Measurements from ENCODE around the gene NAGPA. TPM values are rescaled to one million over a fixed set of nuclear protein-coding genes. Genes with fewer than 3 reads are reported as not detected.

Gene NAGPA
- total and polyA plus RNA-seq, 2 of the 13 experiments (the other 11 are each of a cell fraction or from before 2014, with no cell fraction given) = 27.1 to 60.3 TPM

DNA sequence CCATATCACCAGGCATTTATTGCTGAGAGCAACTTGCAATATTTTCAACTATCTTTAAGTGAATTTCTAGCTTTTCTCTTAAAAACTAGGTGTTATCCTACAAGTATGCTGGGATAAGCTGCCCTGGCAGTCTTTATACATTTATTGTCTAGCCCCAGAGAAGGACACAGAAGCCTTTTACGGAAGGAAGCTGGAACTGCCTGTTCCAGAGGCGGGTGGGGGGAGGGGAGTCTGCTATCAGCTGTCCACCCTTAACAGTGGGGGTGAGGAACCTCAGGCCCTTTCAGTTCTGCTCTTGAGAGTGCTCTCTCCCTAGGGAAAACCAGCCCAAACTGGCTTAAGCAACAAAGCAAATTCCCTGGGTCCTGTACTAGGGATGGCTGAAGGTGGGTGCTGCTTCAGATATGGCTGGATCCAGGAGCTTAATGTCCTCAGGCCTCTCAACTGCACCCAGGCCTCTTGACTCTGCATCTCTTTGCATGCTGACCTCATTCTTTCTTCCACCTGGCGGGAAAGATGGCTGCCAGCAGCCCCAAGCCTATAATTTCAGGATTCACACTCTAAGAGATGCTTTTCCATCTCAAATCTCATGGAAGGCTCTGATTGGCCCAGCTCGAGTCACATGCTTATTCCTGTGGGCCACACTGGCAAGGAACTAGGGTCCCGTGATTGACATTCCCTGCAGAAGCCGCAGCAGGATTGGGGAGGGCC, 16.6 kb downstream of the NAGPA start:
- no peaks in the 10 kb centered on the region for H3K9me3 ChIP-seq (ENCODE audit: low read length)
- TF ChIP-seq ZNF761 (CRISPR knock-in tag; conservative IDR thresholded peaks at IDR 0.05) (no peak), ZNF329 (CRISPR knock-in tag; IDR thresholded peaks at IDR 0.05; ENCODE audit: low read depth) (peak; percentile 97), ZNF30 (CRISPR knock-in tag; IDR thresholded peaks at IDR 0.05) (no peak)
- TF ChIP-seq, protein P1, sequence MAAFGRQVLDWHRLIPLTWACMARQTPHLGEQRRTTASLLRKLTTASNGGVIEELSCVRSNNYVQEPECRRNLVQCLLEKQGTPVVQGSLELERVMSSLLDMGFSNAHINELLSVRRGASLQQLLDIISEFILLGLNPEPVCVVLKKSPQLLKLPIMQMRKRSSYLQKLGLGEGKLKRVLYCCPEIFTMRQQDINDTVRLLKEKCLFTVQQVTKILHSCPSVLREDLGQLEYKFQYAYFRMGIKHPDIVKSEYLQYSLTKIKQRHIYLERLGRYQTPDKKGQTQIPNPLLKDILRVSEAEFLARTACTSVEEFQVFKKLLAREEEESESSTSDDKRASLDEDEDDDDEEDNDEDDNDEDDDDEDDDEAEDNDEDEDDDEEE (CRISPR knock-in tag; IDR thresholded peaks at IDR 0.05) = no peak
- CTCF ChIA-PET (ENCODE audit: low intra/inter-chr PET ratio, low total read pairs) = no interaction called here
- in situ Hi-C loops (cut with HindIII; ENCODE audit: extremely low pct_ligation_motif_present, low pct_unique_long_range_greater_than_20kb) = no loop called here
- peaks cover 0 to 44% of the 10 kb centered on the region in 2 experiments; a peak in 4 of 5 replicates for H3K27me3 ChIP-seq (ENCODE audit: control insufficient read depth in 1 of 2, insufficient read depth in 2 of 2, low read length in 2 of 2)
- H3K79me2 ChIP-seq (ENCODE audit: insufficient read depth, low read length) = no peaks in the 10 kb centered on the region
- intact Hi-C loops (cut with micrococcal nuclease; ENCODE audit: unreplicated experiment) = no loop called here
- no peak for DNase-seq (ENCODE audit: low spot score)
- no peak overlapping the region for H3K4me2 ChIP-seq (ENCODE audit: low read depth, low read length)
- BruUV-seq (replicated peaks) = no TSS peak
- H2AFZ ChIP-seq (ENCODE audit: low read length) = no peak overlapping the region
- no peak for ATAC-seq
- no peak overlapping the region for H3K27ac ChIP-seq (ENCODE audit: extremely low read length, insufficient read depth, low read length)
- H3K4me3 ChIP-seq (replicated peaks in 1 of 3; ENCODE audit: insufficient read depth in 1 of 3, low read depth in 2 of 3, low read length in 3 of 3) = no peak overlapping the region
- no peaks in the 10 kb centered on the region for H3K4me1 ChIP-seq (ENCODE audit: insufficient read depth, low read length)
- no peaks in the 10 kb centered on the region for H3K36me3 ChIP-seq (replicated peaks in 1 of 2; ENCODE audit: control insufficient read depth in 1 of 2, insufficient read depth in 2 of 2, low read length in 2 of 2)
- H3K9ac ChIP-seq (ENCODE audit: insufficient read depth, low read depth, low read length) = no peak overlapping the region
- WGBS (ENCODE audit: low lambda C conversion rate) = 9% methylated on average over 6 of the region's 6 CpGs
- H4K20me1 ChIP-seq (ENCODE audit: insufficient read depth, low read length) = no peaks in the 10 kb centered on the region
- FAIRE-seq = no peak
- POLR2A ChIA-PET = interaction anchor here (0.8 kb wide), 1 partner anchor 59 kb away, joined by 3 read pairs; the partner anchor contains the start of gene SEC14L5

DNA sequence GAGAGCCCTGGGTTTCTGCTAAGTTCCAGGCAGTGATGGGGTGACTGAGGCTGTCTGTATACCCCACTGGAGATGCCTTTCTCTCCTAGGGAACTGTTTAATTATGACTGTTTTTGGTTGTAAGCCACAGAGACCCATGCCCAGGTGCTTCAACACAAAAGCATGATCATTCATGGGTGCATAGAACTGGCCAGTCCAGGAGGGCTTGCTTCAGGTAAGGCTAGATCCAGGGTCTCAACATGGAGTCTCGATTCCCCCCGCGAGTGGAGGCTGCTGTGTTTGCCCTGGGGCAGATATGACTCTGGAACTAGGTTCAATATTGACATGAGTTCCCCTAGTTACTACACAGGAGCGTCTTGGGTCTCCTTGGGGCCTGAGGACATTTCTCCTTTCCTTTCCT, 17.8 kb downstream of the NAGPA start:
- peaks cover 5% of the 10 kb centered on the region; the same call in 1 of the 2 replicates for H3K4me1 ChIP-seq (ENCODE audit: insufficient read depth, low read length)
- intact Hi-C loops (cut with micrococcal nuclease; ENCODE audit: unreplicated experiment) (no loop called here), in situ Hi-C loops (cut with HindIII; ENCODE audit: extremely low pct_ligation_motif_present, low pct_unique_long_range_greater_than_20kb) (no loop called here)
- no TSS peak for BruUV-seq (replicated peaks)
- H3K79me2 ChIP-seq (ENCODE audit: insufficient read depth, low read length) = no peaks in the 10 kb centered on the region
- TF ChIP-seq SNRNP70 (IDR thresholded peaks at IDR 0.05; ENCODE audit: low read depth, low read length) = no peak
- peak; percentile 97 for TF ChIP-seq ZNF329 (CRISPR knock-in tag; IDR thresholded peaks at IDR 0.05; ENCODE audit: low read depth)
- no peak for TF ChIP-seq ZNF530 (CRISPR knock-in tag; IDR thresholded peaks at IDR 0.05; ENCODE audit: low read depth)
- TF ChIP-seq, protein P2, sequence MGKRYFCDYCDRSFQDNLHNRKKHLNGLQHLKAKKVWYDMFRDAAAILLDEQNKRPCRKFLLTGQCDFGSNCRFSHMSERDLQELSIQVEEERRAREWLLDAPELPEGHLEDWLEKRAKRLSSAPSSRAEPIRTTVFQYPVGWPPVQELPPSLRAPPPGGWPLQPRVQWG (CRISPR knock-in tag; IDR thresholded peaks at IDR 0.05; ENCODE audit: borderline replicate concordance, low read depth) = no peak
- TF ChIP-seq ZNF792 (CRISPR knock-in tag; IDR thresholded peaks at IDR 0.05) = no peak
- no peaks in the 10 kb centered on the region for H4K20me1 ChIP-seq (ENCODE audit: insufficient read depth, low read length)
- 10% methylated on average over 1 of the region's 4 CpGs for WGBS (ENCODE audit: low lambda C conversion rate)
- H3K27me3 ChIP-seq (ENCODE audit: control insufficient read depth in 1 of 2, insufficient read depth in 2 of 2, low read length in 2 of 2) = peaks cover 0 to 47% of the 10 kb centered on the region in 2 experiments; a peak in 4 of 5 replicates
- no peak overlapping the region for H3K4me3 ChIP-seq (replicated peaks in 1 of 3; ENCODE audit: insufficient read depth in 1 of 3, low read depth in 2 of 3, low read length in 3 of 3)
- no peak overlapping the region for H3K27ac ChIP-seq (ENCODE audit: extremely low read length, insufficient read depth, low read length)
- ChIA-PET POLR2A (no interaction called here), CTCF (ENCODE audit: low intra/inter-chr PET ratio, low total read pairs) (no interaction called here)
- no peaks in the 10 kb centered on the region for H3K36me3 ChIP-seq (replicated peaks in 1 of 2; ENCODE audit: control insufficient read depth in 1 of 2, insufficient read depth in 2 of 2, low read length in 2 of 2)
- H3K4me2 ChIP-seq (ENCODE audit: low read depth, low read length) = no peak overlapping the region
- H3K9me3 ChIP-seq (ENCODE audit: low read length) = no peaks in the 10 kb centered on the region
- ATAC-seq (no peak), FAIRE-seq (no peak), DNase-seq (ENCODE audit: low spot score) (no peak)
- H3K9ac ChIP-seq (ENCODE audit: insufficient read depth, low read depth, low read length) = no peak overlapping the region
- H2AFZ ChIP-seq (ENCODE audit: low read length) = no peak overlapping the region

Data from HepG2 (cell line).